HG02623 (cell line): ENCODE data around the gene SERHL2.
"Not testable (repeated sequence)": the region's sequence is repeated elsewhere in the genome, so short reads cannot be mapped to it uniquely, and the experiment has no call there.

ENCODE experiments used
- ATAC-seq: cut with Tn5 transposase; IDR thresholded peaks from one replicate; pipeline ENCODE4 v1.9.1; 2021; ENCODE audit warnings: moderate library complexity; ENCODE audit not compliant: unreplicated experiment

Gene SERHL2

GRCh38 chr22:42535082-42535731 lies 18.5 kb upstream of the SERHL2 start:
- not testable (repeated sequence) for ATAC-seq

- no peak for ATAC-seq
These were observed 17.6 kb upstream of the SERHL2 start for GRCh38 chr22:42536166-42536565.

- ATAC-seq = not testable (repeated sequence)
These were observed 17.1 kb upstream of the SERHL2 start for GRCh38 chr22:42536634-42537033.

- not testable (repeated sequence) for ATAC-seq
These were observed 16.4 kb upstream of the SERHL2 start for GRCh38 chr22:42537199-42537831.

GRCh38 chr22:42539236-42539771 lies 14.5 kb upstream of the SERHL2 start:
- ATAC-seq = not testable (repeated sequence)

- ATAC-seq = no peak
These were observed 9.1 kb upstream of the SERHL2 start for GRCh38 chr22:42544686-42545085.

GRCh38 chr22:42547562-42547961 lies 6.2 kb upstream of the SERHL2 start:
- no peak for ATAC-seq

GRCh38 chr22:42548126-42548525 lies 5.6 kb upstream of the SERHL2 start:
- not testable (repeated sequence) for ATAC-seq

GRCh38 chr22:42548597-42549330 lies 5.0 kb upstream of the SERHL2 start:
- no peak for ATAC-seq

GRCh38 chr22:42549331-42550060 lies 4.3 kb upstream of the SERHL2 start:
- ATAC-seq = no peak

- ATAC-seq = not testable (repeated sequence)
These were observed 1.5 kb upstream of the SERHL2 start for GRCh38 chr22:42552294-42552647.

- no peak for ATAC-seq
These were observed 6.6 kb downstream of the SERHL2 start for GRCh38 chr22:42560381-42560780.

- no peak for ATAC-seq
These were observed 7.0 kb downstream of the SERHL2 start for GRCh38 chr22:42560781-42561180.

- no peak for ATAC-seq
These were observed 8.1 kb downstream of the SERHL2 start for GRCh38 chr22:42561856-42562255.

GRCh38 chr22:42562279-42562678 lies 8.5 kb downstream of the SERHL2 start:
- no peak for ATAC-seq

GRCh38 chr22:42562684-42563083 lies 8.9 kb downstream of the SERHL2 start:
- ATAC-seq = no peak

GRCh38 chr22:42563943-42564342 lies 10.2 kb downstream of the SERHL2 start:
- ATAC-seq = not testable (repeated sequence)

- no peak for ATAC-seq
These were observed 10.9 kb downstream of the SERHL2 start for GRCh38 chr22:42564699-42565098.

GRCh38 chr22:42565956-42566355 lies 12.2 kb downstream of the SERHL2 start:
- no peak for ATAC-seq

GRCh38 chr22:42567950-42568349 lies 14.2 kb downstream of the SERHL2 start:
- not testable (repeated sequence) for ATAC-seq

GRCh38 chr22:42570580-42570979 lies 16.8 kb downstream of the SERHL2 start:
- ATAC-seq = not testable (repeated sequence)
